T-cell (primary cell): Measurements from ENCODE around the gene HDGF. TPM values are rescaled to one million over a fixed set of nuclear protein-coding genes. Genes with fewer than 3 reads are reported as not detected.

Experiments used
- ATAC-seq, 4 experiments: fragments of 200-7000 bp in 3 of 4; fragments of 150-1000 bp in 1 of 4; cut with Tn5 transposase; replicated peaks in 1 of 4; 1 replicate in 3 of 4; 2 replicates in 1 of 4; pipeline ENCODE4 v1.10.0; 2021; ENCODE audit warnings: moderate library complexity in 3 of 4, mild to moderate bottlenecking in 2 of 4, moderate number of reproducible peaks in 1 of 4
- CTCF ChIA-PET, 2 donors: fragments of 300-600 bp; sonication (Branson Sonifier 250); formaldehyde crosslinking; loops; one replicate each; lab custom pipeline; 2022; ENCODE audit warnings: antibody characterized with exemption in 2 of 2; lab: Charles Lee
- POLR2A ChIA-PET, 2 donors: fragments of 300-600 bp; sonication (Branson Sonifier 250); formaldehyde crosslinking; loops; one replicate each; lab custom pipeline; 2022; ENCODE audit warnings: antibody characterized with exemption in 2 of 2; lab: Charles Lee
- DNase-seq, 35 experiments: peaks; one replicate each; pipeline versions ENCODE4 v3.0.0 to v3.0.0-alpha.2; 2013 to 2023
- H3K27ac ChIP-seq: one replicate; pipeline ENCODE4 v1.5.1; 2013; ENCODE audit warnings: low read length
- H3K27me3 ChIP-seq, 2 experiments: replicated peaks in 1 of 2; 1 replicate in 1 of 2; 2 replicates in 1 of 2; pipeline versions ENCODE4 v1.6.1 to v1.7.0; 2013; ENCODE audit warnings: low read length in 1 of 2, mixed read lengths in 1 of 2; ENCODE audit not compliant: control insufficient read depth in 2 of 2, insufficient read depth in 2 of 2; ENCODE audit errors: extremely low read depth in 1 of 2
- H3K36me3 ChIP-seq, 2 donors: 1 replicate in 1 of 2; 2 replicates in 1 of 2; pipeline versions ENCODE4 v1.6.1 to v1.7.0; 2013; ENCODE audit warnings: low read length in 1 of 2; ENCODE audit not compliant: control insufficient read depth in 2 of 2, insufficient read depth in 1 of 2; ENCODE audit errors: extremely low read depth in 1 of 2
- H3K4me1 ChIP-seq, 2 experiments: 1 replicate in 1 of 2; 2 replicates in 1 of 2; pipeline versions ENCODE4 v1.6.1 to v1.7.0; 2013; ENCODE audit warnings: low read length in 2 of 2, mixed read lengths in 1 of 2; ENCODE audit not compliant: insufficient read depth in 2 of 2, control insufficient read depth in 1 of 2; ENCODE audit errors: extremely low read depth in 1 of 2
- H3K4me3 ChIP-seq, 2 donors: 1 replicate in 1 of 2; 2 replicates in 1 of 2; pipeline versions ENCODE4 v1.5.1 to v1.7.0; 2013; ENCODE audit warnings: mild to moderate bottlenecking in 2 of 2, low read length in 1 of 2, moderate library complexity in 1 of 2; ENCODE audit not compliant: control insufficient read depth in 1 of 2; ENCODE audit errors: extremely low read depth in 1 of 2
- H3K9me3 ChIP-seq: 2 replicates; pipeline ENCODE4 v1.7.0; 2013
- H3K27ac Mint-ChIP-seq, 2 donors: one replicate each; pipeline ENCODE4 v1.8.0; 2020 to 2021; ENCODE audit warnings: mild to moderate bottlenecking in 2 of 2, mixed read lengths in 2 of 2
- H3K27me3 Mint-ChIP-seq, 2 donors: one replicate each; pipeline ENCODE4 v1.8.0; 2021 to 2022; ENCODE audit warnings: mixed read lengths in 2 of 2
- H3K36me3 Mint-ChIP-seq: one replicate; pipeline ENCODE4 v1.8.0; 2021; ENCODE audit warnings: mixed read lengths
- H3K4me1 Mint-ChIP-seq, 3 donors: one replicate each; pipeline ENCODE4 v1.8.0; 2020 to 2022; ENCODE audit warnings: mixed read lengths in 3 of 3, mild to moderate bottlenecking in 1 of 3
- H3K4me3 Mint-ChIP-seq, 3 donors: one replicate each; pipeline ENCODE4 v1.8.0; 2020 to 2022; ENCODE audit warnings: mild to moderate bottlenecking in 3 of 3, mixed read lengths in 3 of 3, moderate library complexity in 3 of 3
- H3K9me3 Mint-ChIP-seq, 3 donors: one replicate each; pipeline ENCODE4 v1.8.0; 2020 to 2022; ENCODE audit warnings: mixed read lengths in 3 of 3
- WGBS: methylation state at CpG from one replicate; pipeline ENCODE4 v1.1.5; 2013; ENCODE audit warnings: missing lambda C conversion rate; ENCODE audit not compliant: insufficient coverage; 5-methylcytosine and 5-hydroxymethylcytosine counted together
- total RNA-seq, 35 experiments: library from RNA in 6 of 35; stranded (reverse) in 6 of 35; fragments of 120-200 nt in 1 of 35; gene quantifications; one replicate each; pipeline versions ENCODE4 v1.2.1 to v1.2.4 and lab custom pipeline; 2013 to 2026

The HDGF gene
- total RNA-seq, 5 donors from 2014 or later (not counting 1 experiment from before 2014, with no cell fraction given), result 72.9 to 108 (median 90.3) TPM

DNA sequence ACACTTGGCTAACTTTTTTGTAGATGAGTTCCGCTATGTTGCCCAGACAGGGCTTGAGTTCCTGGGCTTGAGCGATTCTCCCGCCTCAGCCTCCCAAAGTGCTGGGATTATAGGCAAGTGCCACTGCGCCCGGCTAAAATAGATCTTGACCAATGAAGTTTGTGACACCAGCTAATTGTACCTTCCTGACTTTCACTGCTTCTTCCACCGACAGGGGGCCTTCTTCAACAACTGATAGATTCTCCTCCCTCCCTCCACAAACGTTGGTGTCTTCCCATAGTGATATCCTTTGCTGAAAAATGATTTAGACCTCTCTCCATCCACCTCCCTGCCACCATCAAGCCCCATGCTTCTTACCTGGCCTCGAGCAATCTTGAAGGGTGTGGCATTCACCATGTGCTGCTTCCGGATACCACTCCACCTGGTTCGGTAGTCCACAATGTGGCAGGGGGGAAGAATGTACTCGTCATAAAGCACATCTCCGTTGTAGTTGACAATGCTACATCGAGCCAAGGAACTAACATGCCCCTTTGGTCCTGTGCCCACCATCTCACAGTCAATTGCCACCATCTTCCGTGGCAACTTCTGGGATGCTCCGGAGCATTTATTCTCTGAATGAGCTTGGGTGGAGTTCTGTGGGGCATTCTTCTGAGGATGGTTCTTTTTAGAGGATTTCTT is 24.8 kb downstream of the HDGF start:
- Histone ChIP-seq H3K4me1 (peaks cover 26 to 52% of the 10 kb centered on the region in 2 experiments), H3K27ac (peak overlapping the region; percentile 100), H3K36me3 (peaks cover under 1 to 34% of the 10 kb centered on the region in 2 donors), H3K4me3 (peak overlapping the region; percentile 32 to 97), H3K9me3 (no peaks in the 10 kb centered on the region), H3K27me3 (no peaks in the 10 kb centered on the region)
- CTCF ChIA-PET, result interaction anchor here (0.5 to 4.7 kb wide), 30 partner anchors 9 to 1000 kb away, joined by 3 to 68 read pairs (median 6); partner anchors contain the start of genes CRABP2 (in 1 of the 2), HDGF (in 1 of the 2), MRPL24 (in 1 of the 2) and NES (in 1 of the 2)
- H3K4me1 Mint-ChIP-seq, result peaks cover 23 to 32% (median 30%) of the 10 kb centered on the region in 3 donors
- POLR2A ChIA-PET, result interaction anchor here (0.6 to 1.2 kb wide), 3 partner anchors 36 to 49 kb away, joined by 3 to 5 read pairs (median 3); partner anchors contain the start of gene PRCC (in 1 of the 2)
- no peak overlapping the region for H3K4me3 Mint-ChIP-seq
- no peak for ATAC-seq
- DNase-seq, result peak in 20 of 35 experiments; percentile 23 to 73 (median 38)
- H3K36me3 Mint-ChIP-seq, result peaks cover 16% of the 10 kb centered on the region
- no peaks in the 10 kb centered on the region for H3K9me3 Mint-ChIP-seq
- no peaks in the 10 kb centered on the region for H3K27me3 Mint-ChIP-seq
- no peak overlapping the region for H3K27ac Mint-ChIP-seq
- 39% methylated on average over 7 of the region's 15 CpGs for WGBS

DNA sequence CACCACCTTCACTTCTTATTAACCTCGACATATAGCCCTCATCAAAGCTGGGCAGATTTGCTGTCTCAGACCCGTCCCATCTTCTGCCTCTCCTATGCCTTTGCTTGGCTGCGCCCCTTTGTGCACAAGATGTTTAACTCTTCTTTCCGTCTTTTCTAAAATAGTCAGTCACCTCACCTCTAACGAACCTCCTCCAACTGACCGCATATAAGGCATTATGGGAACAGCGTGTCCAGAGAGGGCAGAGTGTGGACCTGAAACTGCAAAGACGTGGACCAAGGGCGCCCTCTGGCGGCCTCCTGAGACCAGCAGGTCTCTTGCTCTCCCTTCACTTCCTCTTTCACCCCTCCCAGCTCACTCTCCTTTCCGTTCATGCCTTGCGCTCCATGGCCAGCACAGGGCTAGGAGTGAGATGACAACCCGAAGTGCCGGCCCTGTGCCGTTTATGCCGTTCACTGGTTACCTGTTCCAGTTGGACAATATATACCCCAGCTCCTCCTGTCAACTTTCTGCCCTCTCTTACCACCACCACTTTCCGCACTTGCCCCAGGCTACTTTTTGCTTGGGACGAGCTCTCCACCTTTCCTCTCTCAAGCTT is 25.7 kb downstream of the HDGF start:
- ATAC-seq, result peak in 3 of 4 experiments; percentile 10 to 36 (median 28)
- H3K4me1 Mint-ChIP-seq, result peaks cover 23 to 32% (median 30%) of the 10 kb centered on the region in 3 donors

DNA sequence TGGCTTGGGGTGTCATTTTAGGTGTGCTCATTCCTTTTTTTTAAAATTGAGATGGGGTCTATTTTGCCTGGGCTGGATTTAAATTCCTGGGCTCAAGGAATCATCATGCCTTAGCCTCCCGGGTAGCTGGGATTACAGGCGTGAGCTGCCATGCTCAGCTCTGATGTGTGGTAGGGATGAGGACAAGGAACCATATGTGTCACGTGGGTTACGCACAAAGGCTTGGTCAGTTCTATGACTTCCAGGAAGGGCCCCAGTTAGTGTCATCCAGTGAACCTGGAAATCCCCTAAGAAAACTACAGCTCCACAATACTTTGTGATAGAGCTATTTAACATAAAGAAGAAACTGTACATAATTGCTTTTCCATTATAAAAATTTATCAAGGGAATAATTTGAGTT is 29.9 kb downstream of the HDGF start:
- ChIA-PET CTCF (interaction anchor here (0.6 to 0.9 kb wide), 2 partner anchors 32 to 60 kb away, joined by 4 to 5 read pairs; no protein-coding TSS in a partner anchor), POLR2A (no interaction called here)
- Mint-ChIP-seq H3K27ac (no peak overlapping the region), H3K4me3 (no peak overlapping the region), H3K4me1 (peaks cover 13 to 17% (median 16%) of the 10 kb centered on the region in 3 donors), H3K36me3 (peaks cover 33% of the 10 kb centered on the region), H3K9me3 (no peaks in the 10 kb centered on the region), H3K27me3 (no peaks in the 10 kb centered on the region)
- ATAC-seq (no peak), DNase-seq (no peak)
- Histone ChIP-seq H3K4me3 (no peak overlapping the region), H3K9me3 (no peaks in the 10 kb centered on the region), H3K4me1 (peaks cover 12 to 26% of the 10 kb centered on the region in 2 experiments), H3K36me3 (peaks cover 4 to 56% of the 10 kb centered on the region in 2 donors), H3K27me3 (no peaks in the 10 kb centered on the region), H3K27ac (no peak overlapping the region)
- 80% methylated on average over 1 of the region's 4 CpGs for WGBS

More for the DNA sequence above, 25.7 kb downstream of the HDGF start:
- Histone ChIP-seq H3K36me3 (peaks cover 4 to 43% of the 10 kb centered on the region in 2 donors), H3K27ac (no peak overlapping the region), H3K9me3 (no peaks in the 10 kb centered on the region), H3K4me1 (peaks cover 26 to 52% of the 10 kb centered on the region in 2 experiments), H3K4me3 (peak overlapping the region; percentile 46 to 97), H3K27me3 (no peaks in the 10 kb centered on the region)
- ChIA-PET POLR2A (interaction anchor here in 1 of 2 donors (0.6 to 1.2 kb wide), 4 partner anchors 15 to 42 kb away, joined by 3 to 17 read pairs (median 6); partner anchors contain the start of genes HDGF, MRPL24 and PRCC), CTCF (interaction anchor here (0.5 to 4.7 kb wide), 31 partner anchors 9 to 164 kb away, joined by 3 to 68 read pairs (median 5); partner anchors contain the start of genes CRABP2 (in 1 of the 2), HDGF (in 1 of the 2), MRPL24 (in 1 of the 2) and NES (in 1 of the 2))
- H3K27ac Mint-ChIP-seq, result no peak overlapping the region
- H3K4me3 Mint-ChIP-seq, result no peak overlapping the region
- WGBS, result 14% methylated on average over 17 of the region's 18 CpGs
- peaks cover 23% of the 10 kb centered on the region for H3K36me3 Mint-ChIP-seq
- no peaks in the 10 kb centered on the region for H3K9me3 Mint-ChIP-seq
- H3K27me3 Mint-ChIP-seq, result no peaks in the 10 kb centered on the region
- peak; percentile 37 to 91 (median 72) for DNase-seq

DNA sequence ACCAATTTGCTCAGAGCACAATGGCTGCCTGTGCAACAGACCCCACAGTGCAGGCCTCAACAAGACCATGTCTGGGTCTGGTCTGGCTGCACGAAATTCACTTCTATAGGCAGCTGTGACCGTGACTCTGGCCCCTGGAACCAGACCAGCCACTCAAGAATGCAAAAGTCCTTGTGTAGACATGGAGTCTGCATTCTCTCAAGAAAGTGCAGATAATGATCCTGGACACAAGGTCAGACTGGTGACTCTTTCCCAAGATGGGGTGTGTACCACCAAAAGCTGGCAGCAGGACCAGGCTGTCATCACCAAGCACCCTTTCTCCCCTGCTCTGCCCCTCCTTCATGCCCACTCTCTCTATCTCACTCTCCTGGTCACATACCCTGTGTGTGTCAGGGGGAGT is 30.3 kb downstream of the HDGF start:
- H3K4me1 Mint-ChIP-seq, result peaks cover 13 to 17% (median 16%) of the 10 kb centered on the region in 3 donors
- CTCF ChIA-PET, result interaction anchor here (0.6 to 0.9 kb wide), 4 partner anchors 31 to 60 kb away, joined by 3 to 6 read pairs (median 4); no protein-coding TSS in a partner anchor
- peaks cover 4 to 56% of the 10 kb centered on the region in 2 donors for H3K36me3 ChIP-seq
- H3K9me3 Mint-ChIP-seq, result no peaks in the 10 kb centered on the region
- H3K27me3 ChIP-seq, result no peaks in the 10 kb centered on the region
- POLR2A ChIA-PET, result interaction anchor here in 1 of 2 donors (0.6 kb wide), 1 partner anchor 14 kb away, joined by 4 read pairs; no protein-coding TSS in a partner anchor
- H3K27ac ChIP-seq, result no peak overlapping the region
- peaks cover 10 to 22% of the 10 kb centered on the region in 2 experiments for H3K4me1 ChIP-seq
- DNase-seq (no peak), ATAC-seq (no peak)
- H3K27me3 Mint-ChIP-seq, result no peaks in the 10 kb centered on the region
- H3K27ac Mint-ChIP-seq, result no peak overlapping the region
- no peak overlapping the region for H3K4me3 Mint-ChIP-seq
- no peak overlapping the region for H3K4me3 ChIP-seq
- 95% methylated on average over 2 of the region's 2 CpGs for WGBS
- peaks cover 35% of the 10 kb centered on the region for H3K36me3 Mint-ChIP-seq
- no peaks in the 10 kb centered on the region for H3K9me3 ChIP-seq

DNA sequence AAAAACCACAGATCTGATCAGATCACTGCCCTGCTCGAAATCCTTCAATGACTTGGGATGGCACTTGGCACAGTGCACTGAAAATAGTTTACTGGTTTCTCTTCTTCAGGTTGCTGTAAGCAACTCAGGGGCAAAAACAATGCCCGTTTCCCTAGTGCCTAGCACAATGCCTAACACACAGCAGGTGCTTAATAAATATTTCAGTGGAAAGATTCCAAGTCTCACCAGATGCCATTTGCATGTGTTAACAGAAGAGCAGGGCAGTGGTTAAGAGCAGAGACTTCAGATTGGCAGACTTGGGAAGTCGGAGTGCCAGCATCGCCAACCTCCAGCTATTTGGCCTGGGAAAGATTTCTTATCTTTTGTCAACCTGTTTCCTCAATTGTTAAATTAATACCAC is 34.1 kb downstream of the HDGF start:
- CTCF ChIA-PET, result interaction anchor here (0.6 to 1.9 kb wide), 3 partner anchors 9 to 18 kb away, joined by 3 to 6 read pairs (median 3); no protein-coding TSS in a partner anchor
- H3K27me3 Mint-ChIP-seq, result no peaks in the 10 kb centered on the region

DNA sequence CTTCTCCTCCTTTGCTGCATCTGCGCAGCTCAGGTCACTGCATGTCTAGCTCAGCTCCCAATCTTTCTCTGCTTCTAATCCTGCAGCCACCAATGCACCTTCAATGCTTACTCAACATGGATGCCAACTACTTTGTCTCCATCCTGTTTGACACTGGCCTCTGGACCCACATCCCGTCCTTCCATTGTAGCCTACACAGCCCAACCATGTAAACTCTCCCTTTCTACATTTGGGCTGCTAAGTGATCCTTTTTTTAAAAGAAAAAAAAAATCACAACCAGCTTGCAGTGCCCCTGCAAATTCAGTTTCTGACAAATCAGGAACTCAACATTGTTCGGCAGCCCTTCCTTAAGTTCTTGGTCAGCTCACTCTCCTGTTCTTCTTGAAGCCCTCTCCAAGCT is 36.6 kb downstream of the HDGF start:
- 100% methylated on average over 3 of the region's 3 CpGs for WGBS
- Histone ChIP-seq H3K9me3 (no peaks in the 10 kb centered on the region), H3K4me1 (no peaks in the 10 kb centered on the region), H3K36me3 (peaks cover 0 to 10% of the 10 kb centered on the region in 2 donors), H3K27ac (no peak overlapping the region), H3K27me3 (no peaks in the 10 kb centered on the region), H3K4me3 (no peak overlapping the region)
- H3K27me3 Mint-ChIP-seq, result no peaks in the 10 kb centered on the region
- no peak for DNase-seq
- ATAC-seq, result no peak
- ChIA-PET CTCF (interaction anchor here in 1 of 2 donors (0.9 kb wide), 1 partner anchor 11 kb away, joined by 3 read pairs; no protein-coding TSS in a partner anchor), POLR2A (no interaction called here)
- H3K27ac Mint-ChIP-seq, result peak overlapping the region in 1 of 2 donors; percentile 21
- no peaks in the 10 kb centered on the region for H3K4me1 Mint-ChIP-seq
- H3K9me3 Mint-ChIP-seq, result no peaks in the 10 kb centered on the region
- H3K36me3 Mint-ChIP-seq, result peaks cover 18% of the 10 kb centered on the region
- H3K4me3 Mint-ChIP-seq, result no peak overlapping the region

More for the DNA sequence above, 34.1 kb downstream of the HDGF start:
- POLR2A ChIA-PET, result no interaction called here
- H3K9me3 ChIP-seq, result no peaks in the 10 kb centered on the region
- H3K4me1 ChIP-seq, result no peaks in the 10 kb centered on the region
- H3K36me3 Mint-ChIP-seq, result peaks cover 31% of the 10 kb centered on the region
- H3K4me3 ChIP-seq, result no peak overlapping the region
- no peaks in the 10 kb centered on the region for H3K27me3 ChIP-seq
- no peaks in the 10 kb centered on the region for H3K9me3 Mint-ChIP-seq
- no peak overlapping the region for H3K27ac ChIP-seq
- DNase-seq (no peak), ATAC-seq (no peak)
- H3K4me1 Mint-ChIP-seq, result peaks cover 0 to 1% (median 0%) of the 10 kb centered on the region in 3 donors
- peaks cover 4 to 27% of the 10 kb centered on the region in 2 donors for H3K36me3 ChIP-seq
- H3K27ac Mint-ChIP-seq, result no peak overlapping the region
- no peak overlapping the region for H3K4me3 Mint-ChIP-seq
- 100% methylated on average over 1 of the region's 4 CpGs for WGBS
